Measurements from ENCODE around the gene PLXNC1.

Gene PLXNC1

GRCh38 chr12:94165670-94166364, 17.4 kb downstream of the PLXNC1 start:
- no peak overlapping the region for H3K4me3 ChIP-seq (replicated peaks in 1 of 2; ENCODE audit: low read depth in 2 of 2, low read length in 2 of 2)
- DNase-seq (ENCODE audit: low read depth in 2 of 2): no peak
- TF ChIP-seq CTCF (IDR thresholded peaks at IDR 0.05; ENCODE audit: low read depth, low read length): no peak

- H3K4me3 ChIP-seq (replicated peaks in 1 of 2; ENCODE audit: low read depth in 2 of 2, low read length in 2 of 2): no peak overlapping the region
- TF ChIP-seq CTCF (IDR thresholded peaks at IDR 0.05; ENCODE audit: low read depth, low read length): no peak
- no peak for DNase-seq (ENCODE audit: low read depth in 2 of 2)
Observed at GRCh38 chr12:94167071-94167755, 18.8 kb downstream of the PLXNC1 start.

GRCh38 chr12:94167756-94168416, 19.5 kb downstream of the PLXNC1 start:
- no peak overlapping the region for H3K4me3 ChIP-seq (replicated peaks in 1 of 2; ENCODE audit: low read depth in 2 of 2, low read length in 2 of 2)
- DNase-seq (ENCODE audit: low read depth in 2 of 2): peak in 1 of 2 donors; percentile 25
- no peak for TF ChIP-seq CTCF (IDR thresholded peaks at IDR 0.05; ENCODE audit: low read depth, low read length)

- H3K4me3 ChIP-seq (replicated peaks in 1 of 2; ENCODE audit: low read depth in 2 of 2, low read length in 2 of 2): no peak overlapping the region
- no peak for TF ChIP-seq CTCF (IDR thresholded peaks at IDR 0.05; ENCODE audit: low read depth, low read length)
- DNase-seq (ENCODE audit: low read depth in 2 of 2): no peak
Observed at GRCh38 chr12:94169495-94169894, 21.1 kb downstream of the PLXNC1 start.

GRCh38 chr12:94169966-94170689, 21.8 kb downstream of the PLXNC1 start:
- no peak for DNase-seq (ENCODE audit: low read depth in 2 of 2)
- no peak overlapping the region for H3K4me3 ChIP-seq (replicated peaks in 1 of 2; ENCODE audit: low read depth in 2 of 2, low read length in 2 of 2)
- no peak for TF ChIP-seq CTCF (IDR thresholded peaks at IDR 0.05; ENCODE audit: low read depth, low read length)

- no peak for DNase-seq (ENCODE audit: low read depth in 2 of 2)
- TF ChIP-seq CTCF (IDR thresholded peaks at IDR 0.05; ENCODE audit: low read depth, low read length): no peak
- H3K4me3 ChIP-seq (replicated peaks in 1 of 2; ENCODE audit: low read depth in 2 of 2, low read length in 2 of 2): no peak overlapping the region
Observed at GRCh38 chr12:94170690-94171594, 22.6 kb downstream of the PLXNC1 start.
